Upper lobe of right lung (tissue), 1 donor: Measurements from ENCODE around the gene PKD1L1. TPM values are rescaled to one million over a fixed set of nuclear protein-coding genes. Genes with fewer than 3 reads are reported as not detected.

Experiments used
- ATAC-seq: fragments of 200-7000 bp; cut with Tn5 transposase; one replicate; pipeline ENCODE4 v1.9.1; 2020; ENCODE audit warnings: mild to moderate bottlenecking, moderate library complexity
- DNase-seq: peaks from one replicate; pipeline ENCODE4 v3.0.0-alpha.2; 2020
- H3K27ac ChIP-seq: fragments of 200-600 bp; one replicate; pipeline ENCODE4 v1.8.0; 2022
- H3K27me3 ChIP-seq: fragments of 200-600 bp; one replicate; pipeline ENCODE4 v1.8.0; 2022; ENCODE audit warnings: mild to moderate bottlenecking
- H3K36me3 ChIP-seq: fragments of 200-600 bp; one replicate; pipeline ENCODE4 v1.8.0; 2022
- H3K4me1 ChIP-seq: fragments of 200-600 bp; one replicate; pipeline ENCODE4 v1.8.0; 2022
- H3K4me3 ChIP-seq: fragments of 200-600 bp; one replicate; pipeline ENCODE4 v1.8.0; 2022; ENCODE audit warnings: mild to moderate bottlenecking
- H3K9me3 ChIP-seq: fragments of 200-600 bp; one replicate; pipeline ENCODE4 v1.8.0; 2022
- intact Hi-C: fragments of 100-400 bp; cut with DNase I; formaldehyde crosslinking; loops from one replicate; pipeline ENCODE4 v1.11.0; 2022
- total RNA-seq: library from RNA; stranded (reverse); fragmentation: NEBNext Ultra II Directional; extraction: Animal tissue kit (Norgen Biotek cat#: 25700); gene quantifications from one replicate; pipeline ENCODE4 v1.2.1, GENCODE V29; 2021
- TF ChIP-seq, protein P1 (sequence below): fragments of 200-600 bp; IDR thresholded peaks from one replicate; pipeline ENCODE4 v1.8.0; 2022; ENCODE audit warnings: antibody characterized with exemption
- donor health status: DM: no; HTN: yes; CAD: no; lungs with severe emphysema.

PKD1L1 gene
- total RNA-seq, 1 donor from 2014 or later = 1.0 TPM

DNA sequence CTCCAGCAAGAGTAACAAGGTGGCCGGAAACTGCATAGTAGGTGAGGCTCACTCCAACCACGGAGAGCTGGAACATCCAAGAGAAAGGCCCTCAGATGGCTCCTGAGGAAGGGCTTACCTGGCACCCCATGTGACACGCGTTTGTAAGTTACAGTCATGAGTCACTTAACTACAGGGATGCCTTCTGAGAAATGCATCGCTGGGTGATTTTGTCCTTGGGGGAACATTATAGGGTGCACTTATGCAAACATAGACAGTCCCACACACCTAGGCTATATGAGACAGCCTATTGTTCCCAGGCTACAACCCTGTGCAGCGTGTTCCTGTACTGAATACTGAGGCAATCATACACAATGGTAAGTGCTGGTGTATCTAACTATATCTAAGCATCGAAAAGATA is 139.9 kb downstream of the PKD1L1 start:
- intact Hi-C loops = no loop called here
- H3K9me3 ChIP-seq = no peaks in the 10 kb centered on the region
- no peak for DNase-seq
- H3K4me1 ChIP-seq = peaks cover 30% of the 10 kb centered on the region
- H3K27me3 ChIP-seq = no peaks in the 10 kb centered on the region
- TF ChIP-seq, protein P1, sequence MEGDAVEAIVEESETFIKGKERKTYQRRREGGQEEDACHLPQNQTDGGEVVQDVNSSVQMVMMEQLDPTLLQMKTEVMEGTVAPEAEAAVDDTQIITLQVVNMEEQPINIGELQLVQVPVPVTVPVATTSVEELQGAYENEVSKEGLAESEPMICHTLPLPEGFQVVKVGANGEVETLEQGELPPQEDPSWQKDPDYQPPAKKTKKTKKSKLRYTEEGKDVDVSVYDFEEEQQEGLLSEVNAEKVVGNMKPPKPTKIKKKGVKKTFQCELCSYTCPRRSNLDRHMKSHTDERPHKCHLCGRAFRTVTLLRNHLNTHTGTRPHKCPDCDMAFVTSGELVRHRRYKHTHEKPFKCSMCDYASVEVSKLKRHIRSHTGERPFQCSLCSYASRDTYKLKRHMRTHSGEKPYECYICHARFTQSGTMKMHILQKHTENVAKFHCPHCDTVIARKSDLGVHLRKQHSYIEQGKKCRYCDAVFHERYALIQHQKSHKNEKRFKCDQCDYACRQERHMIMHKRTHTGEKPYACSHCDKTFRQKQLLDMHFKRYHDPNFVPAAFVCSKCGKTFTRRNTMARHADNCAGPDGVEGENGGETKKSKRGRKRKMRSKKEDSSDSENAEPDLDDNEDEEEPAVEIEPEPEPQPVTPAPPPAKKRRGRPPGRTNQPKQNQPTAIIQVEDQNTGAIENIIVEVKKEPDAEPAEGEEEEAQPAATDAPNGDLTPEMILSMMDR = no peak
- no peak for ATAC-seq
- H3K4me3 ChIP-seq = no peak overlapping the region
- H3K36me3 ChIP-seq = no peaks in the 10 kb centered on the region
- H3K27ac ChIP-seq = no peak overlapping the region

DNA sequence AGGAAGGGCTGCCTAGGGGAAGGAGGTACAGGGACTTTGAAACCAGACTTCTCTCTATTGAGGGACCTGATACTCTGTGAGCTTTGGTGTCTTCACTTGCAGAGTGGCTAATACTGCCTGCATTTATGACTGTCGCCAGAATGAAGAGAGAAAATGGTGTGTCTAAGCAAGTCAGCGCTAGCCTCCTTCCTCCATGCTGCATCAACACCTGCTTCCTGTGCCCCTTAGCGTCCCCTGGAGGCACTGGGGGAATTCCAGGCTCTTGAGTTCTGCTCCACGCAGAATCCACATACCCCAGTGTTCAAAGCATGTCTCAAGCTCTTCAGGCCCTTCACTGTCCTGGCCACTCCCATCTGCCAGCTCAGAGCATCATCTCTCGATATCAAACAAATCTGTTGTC is 140.5 kb downstream of the PKD1L1 start:
- peak; percentile 37 for ATAC-seq
- peak overlapping the region; percentile 76 for H3K27ac ChIP-seq
- H3K27me3 ChIP-seq = no peaks in the 10 kb centered on the region
- peaks cover 28% of the 10 kb centered on the region for H3K4me1 ChIP-seq
- peak overlapping the region; percentile 36 for H3K4me3 ChIP-seq
- no peaks in the 10 kb centered on the region for H3K9me3 ChIP-seq
- TF ChIP-seq, protein P1 = peak; percentile 6
- intact Hi-C loops = no loop called here
- no peak for DNase-seq
- no peaks in the 10 kb centered on the region for H3K36me3 ChIP-seq

DNA sequence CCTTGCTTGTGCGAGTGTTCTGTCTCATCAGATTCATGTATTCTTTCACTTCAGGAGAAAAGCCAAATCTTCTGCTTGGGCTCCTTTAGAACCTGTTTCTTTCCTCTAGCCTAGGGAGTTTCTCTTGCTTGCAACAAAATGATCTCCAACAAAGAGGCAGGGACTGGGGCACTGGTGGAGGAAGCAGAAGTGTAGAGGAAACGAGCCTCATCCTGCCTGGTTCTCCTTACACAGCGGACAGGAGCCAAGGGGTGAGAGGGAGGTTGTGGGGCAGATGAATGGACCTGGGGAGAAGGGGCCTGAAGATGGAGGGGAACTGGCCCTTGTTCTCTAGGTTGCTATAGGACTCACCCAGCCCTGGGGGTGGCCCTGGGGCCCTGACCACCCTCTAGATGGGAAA is 141.1 kb downstream of the PKD1L1 start:
- TF ChIP-seq, protein P1 = no peak
- peak; percentile 41 for ATAC-seq
- intact Hi-C loops = no loop called here

DNA sequence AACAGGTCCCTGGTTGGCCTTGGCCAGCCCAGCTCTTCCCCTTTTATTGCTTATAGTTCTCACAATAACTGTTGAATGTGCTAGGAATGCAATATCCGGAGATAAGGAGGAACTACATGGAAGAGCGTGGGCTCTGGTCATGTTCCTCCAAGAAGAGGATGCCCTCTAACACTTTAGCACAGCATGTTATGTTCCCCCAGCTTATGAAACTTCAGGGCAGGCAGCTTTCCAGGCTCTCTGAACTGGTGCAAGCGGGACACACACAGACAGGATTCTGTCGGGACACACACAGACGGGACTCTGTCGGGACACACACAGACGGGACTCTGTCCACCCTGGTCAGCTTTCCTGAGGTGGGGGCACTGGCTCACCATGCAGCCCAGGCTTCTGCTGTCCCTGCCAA is 141.6 kb downstream of the PKD1L1 start:
- TF ChIP-seq, protein P1 = no peak
- no peaks in the 10 kb centered on the region for H3K9me3 ChIP-seq
- H3K27me3 ChIP-seq = no peaks in the 10 kb centered on the region
- peak overlapping the region; percentile 76 for H3K27ac ChIP-seq
- no peaks in the 10 kb centered on the region for H3K36me3 ChIP-seq
- H3K4me3 ChIP-seq = peak overlapping the region; percentile 36
- DNase-seq (peak; percentile 70), ATAC-seq (peak; percentile 90)
- intact Hi-C loops = no loop called here
- peaks cover 28% of the 10 kb centered on the region for H3K4me1 ChIP-seq

More for the DNA sequence above, 141.1 kb downstream of the PKD1L1 start:
- DNase-seq = no peak
- Histone ChIP-seq H3K4me1 (peaks cover 28% of the 10 kb centered on the region), H3K27ac (peak overlapping the region; percentile 76), H3K9me3 (no peaks in the 10 kb centered on the region), H3K4me3 (peak overlapping the region; percentile 36), H3K27me3 (no peaks in the 10 kb centered on the region), H3K36me3 (no peaks in the 10 kb centered on the region)

DNA sequence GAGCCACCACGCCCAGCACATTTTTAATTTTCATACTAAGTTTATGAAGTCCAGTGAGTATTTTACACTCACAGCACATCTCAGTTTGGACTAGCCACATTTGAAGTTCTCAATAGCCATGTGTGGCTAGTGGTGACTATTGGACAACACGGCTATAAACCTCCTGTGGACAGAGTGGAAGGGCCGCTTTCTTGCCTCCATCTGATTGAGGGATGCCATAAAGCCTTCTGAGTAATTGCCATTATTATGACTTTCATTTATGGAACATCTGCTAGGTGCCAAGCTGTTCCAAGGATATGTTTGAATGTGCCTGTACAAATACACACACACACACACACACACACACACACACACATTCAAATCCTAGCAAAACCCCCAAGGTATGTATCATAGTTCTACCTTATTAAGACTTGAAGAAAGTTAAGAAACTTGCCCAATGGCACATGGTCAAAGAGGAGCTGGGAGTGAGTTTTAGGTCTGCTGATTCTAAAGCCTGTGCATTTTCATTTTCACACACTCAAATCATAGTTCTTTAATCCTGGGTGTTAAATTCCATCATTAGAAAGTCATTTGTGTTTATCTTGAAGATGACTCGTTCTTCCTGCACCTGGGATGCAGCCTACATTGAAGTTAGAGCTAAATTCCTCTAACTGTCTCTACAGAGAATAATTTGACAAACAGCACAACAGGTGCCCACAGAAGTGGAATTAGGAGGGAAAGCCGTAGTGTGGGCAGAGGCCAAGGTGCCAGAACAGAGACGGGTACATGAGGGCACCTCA is 143.3 kb downstream of the PKD1L1 start:
- intact Hi-C loops = no loop called here
- H3K27me3 ChIP-seq = no peaks in the 10 kb centered on the region
- H3K9me3 ChIP-seq = no peaks in the 10 kb centered on the region
- no peaks in the 10 kb centered on the region for H3K36me3 ChIP-seq
- H3K4me3 ChIP-seq = no peak overlapping the region
- no peak overlapping the region for H3K27ac ChIP-seq
- H3K4me1 ChIP-seq = peaks cover 28% of the 10 kb centered on the region
- no peak for DNase-seq
- TF ChIP-seq, protein P1 = no peak
- no peak for ATAC-seq
